GM18870 (cell line): ENCODE data around the gene SCAPER.
"Not testable (repeated sequence)": the region's sequence is repeated elsewhere in the genome, so short reads cannot be mapped to it uniquely, and the experiment has no call there.

Experiments used
- ATAC-seq: cut with Tn5 transposase; IDR thresholded peaks from one replicate; pipeline ENCODE4 v1.9.1; 2021; ENCODE audit warnings: moderate library complexity; ENCODE audit not compliant: unreplicated experiment

SCAPER gene

DNA sequence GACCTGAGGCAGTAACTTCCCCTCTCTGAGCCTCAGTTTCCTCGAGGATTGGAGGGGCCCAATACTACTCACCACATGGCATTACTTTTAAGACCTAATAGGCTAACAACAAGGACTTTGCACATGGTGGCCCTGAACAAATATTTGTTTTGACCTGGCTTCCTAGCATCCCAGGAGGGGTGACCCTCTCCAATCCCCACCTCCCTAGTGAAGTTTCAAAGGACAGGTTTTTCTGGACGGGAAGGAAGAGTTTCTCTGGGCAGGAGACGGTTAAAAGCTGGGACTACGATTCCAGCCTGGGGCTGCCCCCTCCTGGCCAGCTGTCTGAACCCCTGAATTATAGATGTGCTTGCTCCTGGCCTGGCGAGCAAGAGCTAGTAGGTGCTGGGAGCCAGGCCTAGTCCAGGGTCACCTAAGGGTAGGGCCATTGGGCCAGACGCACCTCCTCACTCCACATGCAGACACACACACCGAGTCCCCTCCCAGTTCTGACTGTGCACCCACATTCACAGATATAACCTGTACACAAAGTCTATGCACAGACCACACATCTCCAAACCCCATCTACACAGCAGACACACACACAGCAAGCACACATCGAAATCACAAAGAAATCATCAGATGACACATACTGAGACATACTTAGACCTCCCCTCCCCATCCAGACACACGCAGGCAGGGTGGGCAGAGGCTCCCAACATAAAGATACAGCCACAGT is 571.3 kb downstream of the SCAPER start:
- no peak for ATAC-seq

DNA sequence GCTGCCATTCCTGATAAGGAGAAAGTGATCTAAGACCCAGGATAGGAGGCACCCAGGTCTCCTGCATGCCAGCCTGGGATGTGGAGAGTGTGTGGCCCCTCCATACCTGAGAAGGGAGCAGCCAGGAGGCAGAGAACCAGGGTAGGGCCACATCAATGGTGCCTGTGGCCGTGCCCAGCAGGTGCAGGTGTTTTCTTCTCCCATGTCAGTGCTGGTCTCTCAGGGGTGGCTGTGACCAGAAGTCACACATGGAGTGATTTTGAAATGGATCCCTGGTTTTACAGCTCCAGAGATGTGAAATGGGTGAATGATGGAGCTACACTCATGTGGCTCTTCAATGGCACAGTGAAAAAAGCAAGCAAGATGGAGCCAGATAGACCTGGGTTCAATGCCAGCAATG is 571.8 kb downstream of the SCAPER start:
- no peak for ATAC-seq

DNA sequence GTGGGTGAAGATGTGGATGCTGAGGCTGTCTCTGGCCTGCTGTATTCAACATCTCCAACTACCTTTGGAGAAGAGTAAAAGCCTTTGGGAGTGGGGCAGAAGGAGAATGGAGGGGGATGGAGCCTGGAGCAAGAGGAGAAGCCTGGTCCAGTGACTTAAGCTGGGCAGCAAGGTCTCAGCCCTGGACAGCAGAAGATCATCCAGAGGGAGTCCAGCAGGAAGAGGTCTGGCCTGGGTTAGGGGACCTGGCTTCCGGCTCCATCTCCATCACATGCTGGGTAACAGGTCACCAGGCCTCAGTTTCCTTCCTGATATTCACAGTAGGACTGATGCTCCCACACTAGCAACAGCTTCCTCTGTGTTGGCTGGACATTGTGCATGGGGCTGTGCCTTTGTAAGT is 572.3 kb downstream of the SCAPER start:
- ATAC-seq = no peak

DNA sequence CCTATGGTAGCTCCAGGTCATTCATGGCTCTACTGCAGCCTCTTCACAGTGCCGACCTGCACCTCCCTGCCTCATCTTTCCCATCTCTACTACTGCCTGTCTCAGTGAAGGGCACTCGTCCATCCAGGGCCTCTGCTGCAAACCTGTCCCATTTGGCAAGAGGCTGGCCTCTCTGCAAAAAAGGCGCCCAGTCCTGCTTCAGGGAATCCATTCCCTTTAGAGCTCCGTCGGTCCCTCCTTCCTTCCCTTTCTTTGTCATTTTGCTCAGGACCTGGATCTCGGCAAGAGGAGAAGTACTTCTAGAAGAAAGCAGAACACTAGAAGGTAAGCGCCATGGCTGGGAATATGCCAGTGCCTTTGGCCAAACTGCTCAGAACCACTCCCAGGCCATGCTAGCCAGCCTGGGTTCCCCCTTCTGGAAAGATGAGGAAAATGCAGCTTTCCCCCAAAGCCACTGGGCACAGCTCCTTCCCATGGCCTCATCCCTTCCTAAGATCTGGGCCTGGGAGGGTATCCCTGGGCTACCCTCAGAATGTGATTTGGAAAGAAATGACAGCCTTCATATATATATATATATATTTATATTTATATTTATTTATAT is 575.0 kb downstream of the SCAPER start:
- ATAC-seq = no peak

DNA sequence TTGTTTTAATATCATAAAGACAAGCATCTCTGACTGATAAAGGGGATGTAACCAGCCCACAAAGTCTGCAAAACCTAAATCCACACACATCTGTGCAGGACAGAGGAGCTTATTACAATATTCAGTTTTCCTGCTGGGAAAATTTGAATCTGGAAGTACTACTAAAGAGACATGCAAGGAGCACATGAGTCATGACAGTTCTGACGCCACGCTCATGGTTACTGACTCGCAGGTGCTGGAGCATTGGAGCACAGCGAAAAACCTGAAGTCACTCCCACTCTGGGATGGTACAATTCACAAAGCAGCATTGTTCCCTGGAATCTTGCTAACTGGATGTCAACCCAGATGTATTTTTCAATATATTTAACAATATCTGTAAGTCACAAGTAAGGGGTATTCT is 576.2 kb downstream of the SCAPER start:
- no peak for ATAC-seq

DNA sequence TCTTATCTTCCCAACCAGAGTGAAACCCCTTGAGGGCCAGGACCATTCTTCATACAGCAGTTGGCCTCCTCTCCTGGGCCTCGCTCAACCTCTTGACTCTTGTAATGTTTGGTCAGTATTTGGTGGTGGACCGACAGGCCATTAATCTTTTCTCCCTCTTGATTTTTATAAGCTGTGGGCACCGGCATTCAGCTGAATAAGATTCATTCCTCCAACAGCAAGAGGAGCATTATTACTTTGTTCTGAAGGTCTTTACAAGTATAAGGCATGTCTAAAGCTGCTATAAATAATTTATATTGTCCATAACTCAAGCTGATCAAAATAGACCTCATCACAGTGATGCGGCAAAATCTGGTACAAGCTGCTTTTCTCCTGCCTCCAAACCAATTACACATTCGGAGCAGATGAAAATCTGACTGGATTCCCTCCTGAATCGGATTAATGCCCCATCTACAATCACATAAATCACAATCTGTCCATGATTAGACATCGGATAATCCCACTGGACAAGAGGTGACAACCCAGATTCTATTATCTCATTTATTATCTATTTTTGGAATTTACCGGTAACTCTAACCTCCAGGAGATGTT is 576.9 kb downstream of the SCAPER start:
- ATAC-seq = no peak

DNA sequence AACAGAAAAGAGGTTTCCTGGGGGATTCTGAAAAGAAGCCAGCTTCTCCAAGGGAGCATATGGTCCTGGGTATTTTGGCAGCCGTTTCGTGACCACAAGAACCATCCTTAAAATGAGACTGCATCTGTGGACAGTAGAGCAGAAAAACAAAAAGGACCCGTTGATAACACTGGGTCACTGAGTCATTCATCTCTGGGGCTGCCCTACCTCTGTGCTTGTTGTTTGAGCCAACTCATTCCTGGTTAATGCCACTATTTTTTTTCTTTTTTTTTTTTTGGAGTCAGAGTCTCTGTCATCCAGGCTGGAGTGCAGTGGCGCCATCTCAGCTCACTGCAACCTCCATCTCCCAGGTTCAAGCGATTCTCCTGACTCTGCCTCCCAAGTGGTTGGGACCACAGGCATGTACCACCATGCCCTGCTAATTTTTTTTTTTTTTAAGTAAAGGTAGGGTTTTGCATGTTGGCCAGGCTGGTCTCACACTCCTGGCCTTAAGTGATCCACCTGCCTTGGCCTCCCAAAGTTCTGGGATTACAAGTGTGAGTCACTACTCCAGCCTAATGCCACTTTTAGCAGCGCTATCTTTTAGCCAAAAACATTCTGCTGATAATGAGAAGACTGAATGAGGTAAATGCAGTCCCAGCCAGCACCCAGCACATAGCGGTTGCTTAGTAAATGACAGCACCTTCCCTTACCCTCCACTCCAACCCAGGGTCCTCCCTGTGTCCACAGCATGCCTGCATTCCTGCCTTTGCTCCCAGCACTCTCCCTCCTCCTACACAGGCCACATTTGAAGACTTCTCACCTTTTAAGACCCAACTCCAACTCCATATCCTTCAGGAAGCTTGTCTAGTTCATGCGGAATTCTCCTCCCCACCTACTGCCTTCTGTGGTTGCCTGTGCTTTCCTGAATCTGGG is 577.7 kb downstream of the SCAPER start:
- ATAC-seq = no peak

DNA sequence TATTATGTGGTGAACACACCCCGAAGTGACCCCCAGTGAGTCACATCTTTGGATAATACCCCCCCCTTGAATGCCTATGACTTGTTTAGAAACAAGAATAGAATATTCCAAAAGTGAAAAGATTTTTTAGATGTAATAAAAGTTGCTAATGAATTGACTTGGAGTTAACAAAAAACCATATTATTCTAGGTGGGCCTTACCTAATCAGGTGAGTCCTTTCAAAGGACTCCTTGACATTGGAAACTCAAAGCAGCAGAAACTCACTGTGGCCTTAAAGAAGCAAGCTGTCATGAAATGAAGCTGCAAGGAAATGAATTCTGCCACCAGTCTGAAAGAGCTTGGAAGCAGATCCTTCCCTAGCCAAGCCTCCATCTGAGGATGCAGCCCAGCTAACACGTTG is 579.4 kb downstream of the SCAPER start:
- no peak for ATAC-seq

DNA sequence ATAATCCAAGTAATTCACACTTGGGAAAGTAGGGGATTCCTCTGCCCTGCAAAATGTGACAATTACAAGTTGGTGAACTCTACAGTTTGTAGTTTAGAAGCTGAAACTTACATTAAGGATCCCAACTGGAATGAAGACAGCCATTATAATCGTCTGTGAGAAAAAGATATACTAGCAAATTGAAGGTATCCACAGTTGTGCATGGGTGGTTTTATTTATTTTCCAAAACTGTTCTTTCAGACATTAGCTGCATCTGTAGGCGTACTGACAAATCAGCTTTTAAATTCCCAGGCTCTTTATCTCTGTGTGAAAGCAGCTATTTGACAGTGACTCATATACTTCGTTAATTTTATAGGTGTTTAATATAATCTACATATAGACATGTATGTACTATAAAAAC is 581.1 kb downstream of the SCAPER start:
- ATAC-seq = no peak

DNA sequence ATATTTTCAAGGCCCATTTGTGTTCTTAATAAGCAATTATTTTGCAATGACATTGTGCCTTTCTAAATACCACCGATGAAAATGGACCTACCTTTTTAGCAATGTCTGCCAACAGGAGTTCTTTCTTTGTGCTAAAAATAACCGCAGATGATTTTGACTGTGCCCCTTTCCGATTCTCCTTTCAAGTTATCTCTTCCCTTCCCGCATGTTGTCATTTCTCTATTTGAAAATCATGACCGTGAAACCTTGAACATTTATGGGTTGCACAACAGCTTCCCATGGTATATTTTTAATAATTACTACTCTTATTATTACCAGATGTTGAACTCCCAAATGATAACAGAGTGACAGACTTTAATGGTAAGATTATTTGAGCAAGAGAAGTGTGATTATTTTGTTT is 583.5 kb downstream of the SCAPER start:
- no peak for ATAC-seq

DNA sequence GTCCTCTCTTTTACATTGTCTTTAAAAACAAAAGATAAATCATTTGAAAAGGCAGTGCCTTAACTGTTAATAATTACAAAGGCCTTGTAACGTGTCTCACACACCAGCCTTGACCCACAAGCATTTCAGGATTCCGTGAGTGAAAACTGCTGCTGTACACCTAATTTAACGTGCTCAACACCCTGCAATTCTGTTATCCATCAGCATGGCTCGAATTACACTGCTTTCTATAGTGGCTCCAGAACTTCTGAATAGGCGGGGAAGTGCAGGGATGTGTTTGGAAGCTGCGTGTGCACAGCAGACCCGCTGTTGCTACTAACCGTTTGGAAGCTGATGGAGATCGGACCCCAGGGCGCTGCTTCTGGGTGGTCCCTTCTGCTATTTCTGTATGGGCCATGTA is 584.0 kb downstream of the SCAPER start:
- no peak for ATAC-seq

DNA sequence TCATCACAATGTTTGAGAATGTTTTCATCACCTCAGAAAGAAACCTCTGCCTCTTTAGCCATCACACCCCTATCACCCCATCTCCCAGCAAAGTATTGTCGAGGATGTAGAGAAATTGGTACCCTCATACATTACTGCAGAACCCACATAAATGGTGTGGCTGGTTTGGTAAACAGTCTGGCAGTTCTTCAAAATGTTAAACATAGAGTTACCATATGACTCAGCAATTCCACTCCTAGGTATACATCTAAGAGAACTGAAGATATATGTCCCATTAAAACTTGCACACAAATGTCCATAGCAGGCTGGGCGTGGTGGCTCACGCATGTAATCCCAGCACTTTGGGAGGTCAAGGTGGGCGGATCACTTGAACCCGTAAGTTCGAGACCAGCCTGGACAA is 585.1 kb downstream of the SCAPER start:
- ATAC-seq = no peak

DNA sequence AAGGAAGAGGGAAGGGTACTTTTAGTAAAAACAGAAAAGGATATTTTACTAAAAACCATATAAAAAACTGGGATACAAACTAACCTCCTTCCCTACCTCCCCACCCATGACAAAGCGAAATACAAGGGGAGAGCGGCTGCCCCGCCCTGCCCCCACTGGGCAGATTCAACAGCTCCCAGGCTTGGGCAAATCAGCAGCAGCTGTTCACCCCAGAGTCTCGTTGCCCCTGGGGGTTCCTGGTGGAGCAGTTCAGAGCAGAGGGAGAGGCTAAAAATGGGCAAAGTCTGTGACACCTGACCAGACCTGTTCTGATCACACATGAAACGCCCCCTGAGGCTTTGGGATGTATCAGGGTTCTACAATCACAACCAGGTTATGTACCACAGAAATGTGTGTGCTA is 591.4 kb downstream of the SCAPER start:
- no peak for ATAC-seq

DNA sequence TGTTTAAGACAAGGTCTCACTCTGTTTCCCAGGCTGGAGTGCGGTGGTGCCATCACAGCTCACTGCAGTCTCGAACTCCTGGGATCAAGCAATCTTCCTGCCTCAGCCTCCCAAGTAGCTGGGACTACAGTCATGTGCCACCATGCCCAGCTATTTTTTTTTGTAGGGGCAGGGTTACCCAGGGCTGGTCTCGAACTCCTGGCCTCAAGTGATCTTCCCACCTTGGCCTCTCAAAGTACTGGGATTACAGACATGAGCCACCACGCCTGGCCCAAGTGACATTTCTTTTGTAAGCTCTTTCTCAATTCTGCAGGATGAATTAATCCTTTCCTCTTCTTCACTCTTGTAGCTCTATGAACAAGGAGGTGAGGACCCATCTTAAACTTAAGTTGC is 592.0 kb downstream of the SCAPER start:
- ATAC-seq = not testable (repeated sequence)

DNA sequence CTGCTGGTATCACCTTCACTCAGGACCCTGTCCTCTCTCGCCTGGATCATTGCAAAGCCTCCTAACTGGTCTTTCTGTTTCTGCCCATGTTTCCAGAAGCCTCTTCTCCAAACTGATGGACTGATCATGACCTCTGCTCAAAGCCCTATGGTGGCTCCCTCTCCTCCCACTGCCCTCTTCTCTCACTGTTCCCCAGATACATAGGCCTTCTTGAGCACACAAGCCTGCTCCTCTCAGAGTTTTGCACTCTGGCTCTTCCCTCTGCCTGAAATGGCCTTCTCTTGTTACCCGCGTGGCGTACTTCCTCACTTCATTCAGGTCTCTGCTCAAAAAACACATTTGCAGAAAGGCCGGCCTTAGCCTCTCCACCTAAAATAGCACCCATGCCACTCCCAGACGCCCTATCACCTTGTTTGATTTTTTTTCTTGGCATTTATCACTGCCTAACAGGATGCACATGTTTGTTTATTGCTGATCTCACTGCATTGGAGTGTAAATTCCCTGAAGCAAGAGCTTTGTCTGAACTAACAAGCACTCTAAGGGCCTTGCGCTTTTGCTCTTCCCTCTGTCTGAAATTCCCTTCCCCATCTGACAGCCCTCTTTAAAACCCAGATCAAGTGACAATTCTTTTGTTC is 592.5 kb downstream of the SCAPER start:
- ATAC-seq = no peak

DNA sequence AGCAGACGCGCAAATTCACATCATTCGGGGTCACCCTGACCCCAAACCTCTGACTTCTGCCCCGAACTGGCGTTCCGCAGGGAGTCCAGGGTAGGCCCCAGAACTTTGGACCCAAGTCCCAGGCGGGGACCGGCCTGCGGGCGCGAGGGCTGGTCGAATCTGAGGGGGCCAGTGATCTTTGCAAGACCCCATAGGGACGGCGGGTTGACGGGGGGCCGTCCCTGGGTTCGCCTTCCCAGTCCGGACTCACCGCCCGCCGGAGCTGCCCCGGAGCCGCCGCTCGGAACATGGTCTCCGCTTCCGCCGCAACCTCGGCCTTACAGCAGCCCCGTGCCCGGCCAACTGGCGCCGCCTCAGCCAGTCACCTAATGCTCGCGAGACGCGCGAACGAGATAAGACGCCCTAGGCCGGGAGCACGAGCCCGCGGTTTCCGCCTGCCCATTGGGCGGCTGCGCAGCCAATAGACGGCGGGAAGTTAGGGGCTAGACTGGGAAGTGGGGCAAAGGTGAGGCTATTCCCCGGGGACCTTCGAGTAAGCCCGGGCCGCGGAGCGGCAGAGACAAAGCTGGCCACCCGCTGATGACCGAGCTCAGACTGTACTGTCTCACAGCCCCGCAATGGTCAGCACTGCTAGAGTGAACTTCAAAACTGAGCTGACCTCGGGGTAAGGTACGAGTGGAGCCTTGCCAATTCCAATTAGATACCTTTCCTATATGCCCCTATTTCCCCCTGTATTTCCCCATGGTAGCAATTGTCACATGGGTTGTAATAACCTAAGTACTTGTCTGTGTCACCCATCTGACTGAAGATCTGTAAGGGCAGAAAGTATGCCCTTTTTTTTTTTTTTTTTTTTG is 593.8 kb downstream of the SCAPER start, which contains the start of gene ETFA:
Gene ETFA (minus strand): TSS at position 370 of the 854 bp plus-strand sequence. CDS start 81 bp downstream, at position 289.
- peak; percentile 90 for ATAC-seq

DNA sequence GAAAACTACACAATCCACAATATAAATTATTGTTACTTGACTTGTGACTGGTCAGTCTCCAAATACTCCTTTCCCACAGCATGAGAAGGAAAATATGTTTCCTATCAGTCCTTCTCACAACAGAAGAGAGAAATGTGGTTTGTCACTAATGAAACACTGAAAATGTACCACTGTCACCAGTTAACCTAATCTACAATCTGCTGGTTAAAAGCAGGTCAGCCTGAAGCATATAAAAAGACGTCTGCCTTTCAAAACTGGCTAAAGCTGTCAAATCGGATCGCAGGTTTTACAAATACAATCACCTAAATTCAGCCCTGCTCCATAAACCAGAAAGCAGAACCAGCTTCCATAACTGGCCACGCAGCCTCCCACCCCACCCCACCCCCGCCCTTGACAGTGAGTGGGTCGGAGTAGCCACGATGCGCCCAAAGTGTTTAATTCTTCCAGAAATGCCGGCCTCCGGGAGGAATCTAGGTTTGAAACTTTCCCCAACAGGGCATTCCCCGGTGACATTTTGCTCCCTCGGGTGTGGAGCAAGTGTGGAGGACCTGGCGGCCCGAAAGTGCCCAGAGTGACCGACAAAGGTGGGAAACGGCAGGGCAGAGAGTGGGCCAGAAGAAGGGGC is 594.6 kb downstream of the SCAPER start:
- peak; percentile 13 for ATAC-seq

DNA sequence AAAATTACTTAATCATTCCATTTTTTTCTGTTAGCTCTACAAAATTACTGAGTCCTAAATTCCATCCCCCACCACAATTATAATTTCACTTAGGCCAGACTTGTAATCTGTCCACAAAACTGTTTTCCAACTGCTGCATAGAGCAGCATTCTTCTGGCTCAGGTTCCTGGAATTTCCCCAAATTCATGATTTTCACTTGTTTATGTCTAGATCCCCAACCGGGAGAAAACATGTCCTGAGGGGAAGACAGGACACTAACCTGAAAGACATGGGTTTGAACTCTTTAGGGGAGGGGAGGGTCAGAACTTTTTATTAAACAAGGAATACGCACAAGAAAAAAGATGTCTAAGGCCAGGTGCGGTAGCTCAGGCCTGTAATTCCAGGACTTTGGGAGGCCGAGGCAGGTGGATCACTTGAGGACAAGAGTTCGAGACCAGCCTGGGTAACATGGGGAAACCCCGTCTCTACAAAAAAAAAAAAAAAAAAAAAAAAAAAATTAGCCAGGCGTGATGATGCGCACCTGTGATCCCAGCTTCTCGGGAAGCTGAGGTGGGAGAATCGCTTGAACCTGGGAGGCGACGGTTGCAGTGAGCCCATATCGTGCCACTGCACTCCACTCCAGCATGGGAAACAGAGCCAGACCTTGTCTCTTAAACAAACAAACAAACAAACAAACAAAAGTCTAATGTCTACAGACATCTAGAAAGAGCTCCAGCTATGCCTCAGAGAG is 595.4 kb downstream of the SCAPER start:
- ATAC-seq = no peak

DNA sequence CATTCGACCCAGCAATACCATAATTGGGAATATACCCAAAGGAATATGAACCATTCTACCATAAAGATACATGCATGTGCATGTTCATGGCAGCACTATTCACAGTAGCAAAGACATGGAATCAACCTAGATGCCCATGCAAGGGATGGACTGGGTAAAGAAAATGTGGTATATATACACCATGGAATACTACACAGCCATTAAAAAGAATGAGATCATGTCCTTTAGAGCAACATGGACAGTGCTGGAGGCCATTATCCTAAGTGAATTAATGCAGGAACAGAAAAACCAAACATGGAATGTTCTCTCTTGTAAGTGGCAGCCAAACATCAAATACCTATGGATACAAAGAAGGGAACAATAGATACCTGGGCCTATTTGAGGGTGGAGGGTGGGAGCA is 601.2 kb downstream of the SCAPER start:
- no peak for ATAC-seq
